Measurements from ENCODE around the gene TFB2M.
"Not testable (repeated sequence)": the region's sequence is repeated elsewhere in the genome, so short reads cannot be mapped to it uniquely, and the experiment has no call there.

Gene TFB2M

GRCh38 chr1:246591504-246591903 is 25.4 kb upstream of the TFB2M start:
- no peak overlapping the region for H3K27ac ChIP-seq
- TF ChIP-seq ZFX (IDR thresholded peaks at IDR 0.05; ENCODE audit: borderline replicate concordance): no peak
- no peak for TF ChIP-seq CTCF (IDR thresholded peaks at IDR 0.05)

- no peak overlapping the region for H3K27ac ChIP-seq
- TF ChIP-seq ZFX (IDR thresholded peaks at IDR 0.05; ENCODE audit: borderline replicate concordance) (no peak), CTCF (IDR thresholded peaks at IDR 0.05) (no peak)
Observed at GRCh38 chr1:246591047-246591446, 25.0 kb upstream of the TFB2M start.

- H3K27ac ChIP-seq: not testable (repeated sequence)
Observed at GRCh38 chr1:246589919-246590318, 23.9 kb upstream of the TFB2M start.

- no peak for TF ChIP-seq CTCF (IDR thresholded peaks at IDR 0.05)
- TF ChIP-seq ZFX (IDR thresholded peaks at IDR 0.05; ENCODE audit: borderline replicate concordance): no peak
Observed at GRCh38 chr1:246588159-246588721, 22.2 kb upstream of the TFB2M start.

GRCh38 chr1:246587606-246588005 is 21.5 kb upstream of the TFB2M start:
- H3K27ac ChIP-seq: no peak overlapping the region
- TF ChIP-seq CTCF (IDR thresholded peaks at IDR 0.05) (no peak), ZFX (IDR thresholded peaks at IDR 0.05; ENCODE audit: borderline replicate concordance) (no peak)

More at GRCh38 chr1:246588159-246588721, 22.2 kb upstream of the TFB2M start:
- no peak overlapping the region for H3K27ac ChIP-seq

- no peak for TF ChIP-seq CTCF (IDR thresholded peaks at IDR 0.05)
- H3K27ac ChIP-seq: no peak overlapping the region
Observed at GRCh38 chr1:246587032-246587431, 21.0 kb upstream of the TFB2M start.

GRCh38 chr1:246583448-246584185 is 17.6 kb upstream of the TFB2M start:
- peak overlapping the region; percentile 69 for H3K27ac ChIP-seq
- TF ChIP-seq ZFX (IDR thresholded peaks at IDR 0.05; ENCODE audit: borderline replicate concordance): no peak
- no peak for TF ChIP-seq CTCF (IDR thresholded peaks at IDR 0.05)

Data from 22Rv1 (cell line).